ENCODE measurements around the gene FAR1. TPM values are rescaled to one million over a fixed set of nuclear protein-coding genes. Genes with fewer than 3 reads are reported as not detected.

FAR1 gene
- total and polyA plus RNA-seq, 4 experiments from 2014 or later: 3.0 to 39.7 (median 22.2) TPM

DNA sequence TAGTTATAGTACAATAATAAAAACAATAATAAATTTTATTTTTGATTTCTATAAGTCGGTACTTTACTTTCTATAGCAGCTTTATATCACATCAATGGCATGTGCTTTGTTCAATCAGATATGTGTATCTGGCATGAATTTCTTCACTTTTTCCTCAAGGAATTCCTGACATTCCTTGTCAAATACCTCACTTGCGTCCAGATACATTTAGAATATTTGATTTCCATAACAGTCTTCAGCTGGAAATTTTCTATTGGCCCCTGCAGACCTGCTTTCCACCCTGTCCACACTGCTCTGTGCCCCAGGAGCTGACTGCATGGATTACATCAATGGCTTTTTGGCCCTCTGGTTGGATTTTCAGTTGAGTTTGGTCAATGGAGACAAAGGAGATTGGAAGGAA is 93.2 kb downstream of the FAR1 start:
- H3K9me3 ChIP-seq (ENCODE audit: control insufficient read depth in 1 of 2, low read length in 2 of 2): no peaks in the 10 kb centered on the region
- Mint-ChIP-seq H3K27me3 (no peaks in the 10 kb centered on the region), H3K36me3 (no peaks in the 10 kb centered on the region), H3K9me3 (peaks cover 0 to 6% (median 0%) of the 10 kb centered on the region in 8 donors), H3K27ac (no peak overlapping the region), H3K4me3 (no peak overlapping the region), H3K4me1 (no peaks in the 10 kb centered on the region)
- intact Hi-C loops (cut with micrococcal nuclease): no loop called here
- no peaks in the 10 kb centered on the region for H3K4me1 ChIP-seq (ENCODE audit: insufficient read depth, low read length)
- no peaks in the 10 kb centered on the region for H3K27me3 ChIP-seq (ENCODE audit: insufficient read depth, low read length)
- ChIA-PET POLR2A (ENCODE audit: partially characterized antibody) (no interaction called here), CTCF (ENCODE audit: partially characterized antibody) (interaction anchor here (1.3 kb wide), 1 partner anchor 487 kb away, joined by 3 read pairs; no protein-coding TSS in a partner anchor)
- no peak overlapping the region for H3K27ac ChIP-seq (ENCODE audit: low read depth, low read length)
- no peaks in the 10 kb centered on the region for H3K36me3 ChIP-seq (ENCODE audit: insufficient read depth, low read length)
- H3K4me3 ChIP-seq (ENCODE audit: low read length in 2 of 2): no peak overlapping the region
- no peak for DNase-seq

DNA sequence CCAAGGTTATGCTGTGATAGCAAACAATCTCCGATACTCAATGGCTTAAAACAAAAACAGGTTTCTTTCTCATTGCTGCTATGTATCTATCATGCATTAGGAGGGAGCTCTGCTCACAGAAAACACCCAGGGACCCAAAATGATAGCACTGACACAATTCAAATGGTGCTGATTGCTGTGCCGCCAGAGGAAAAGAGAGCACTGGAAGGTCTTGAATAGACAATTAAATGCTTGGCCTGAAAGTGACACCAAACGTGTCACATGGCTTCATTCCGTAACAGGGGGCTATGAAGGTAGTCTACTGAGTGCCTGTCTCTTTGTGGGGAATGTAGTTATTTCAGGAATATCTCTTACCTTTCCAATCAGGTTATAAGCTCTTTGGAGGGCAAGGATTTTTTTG is 94.2 kb downstream of the FAR1 start:
- intact Hi-C loops (cut with micrococcal nuclease): no loop called here

DNA sequence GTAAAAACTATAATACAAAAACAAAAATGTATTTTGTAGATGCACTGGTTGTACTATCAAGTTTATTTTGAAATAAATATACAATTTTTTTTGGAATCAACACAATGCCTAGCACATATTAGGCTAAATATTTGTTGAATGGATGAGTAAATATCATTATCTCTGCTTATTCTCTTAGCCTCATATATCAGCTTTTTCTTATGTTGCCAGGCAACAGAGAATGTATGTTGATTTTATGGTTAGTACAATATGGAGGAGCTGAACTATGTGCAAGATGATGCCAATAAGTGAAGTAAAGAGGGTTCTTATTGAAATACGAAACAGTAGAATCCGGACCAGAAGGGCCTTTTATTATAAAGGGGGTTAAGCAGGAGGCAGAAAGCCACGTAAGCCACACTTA is 94.9 kb downstream of the FAR1 start:
- H3K4me3 ChIP-seq (ENCODE audit: low read length in 2 of 2): no peak overlapping the region
- H3K27me3 ChIP-seq (ENCODE audit: insufficient read depth, low read length): no peaks in the 10 kb centered on the region
- Mint-ChIP-seq H3K4me1 (no peaks in the 10 kb centered on the region), H3K27me3 (no peaks in the 10 kb centered on the region), H3K9me3 (peaks cover 0 to 6% (median 0%) of the 10 kb centered on the region in 8 donors), H3K27ac (no peak overlapping the region), H3K4me3 (no peak overlapping the region), H3K36me3 (no peaks in the 10 kb centered on the region)
- DNase-seq: no peak
- intact Hi-C loops (cut with micrococcal nuclease): no loop called here
- H3K4me1 ChIP-seq (ENCODE audit: insufficient read depth, low read length): no peaks in the 10 kb centered on the region
- H3K27ac ChIP-seq (ENCODE audit: low read depth, low read length): no peak overlapping the region
- POLR2A ChIA-PET (ENCODE audit: partially characterized antibody): no interaction called here
- H3K9me3 ChIP-seq (ENCODE audit: control insufficient read depth in 1 of 2, low read length in 2 of 2): no peaks in the 10 kb centered on the region
- CTCF ChIA-PET (ENCODE audit: partially characterized antibody): interaction anchor here (1.5 kb wide), 1 partner anchor 9 kb away, joined by 3 read pairs; no protein-coding TSS in a partner anchor
- no peaks in the 10 kb centered on the region for H3K36me3 ChIP-seq (ENCODE audit: insufficient read depth, low read length)

More for the DNA sequence above, 94.2 kb downstream of the FAR1 start:
- ChIA-PET CTCF (ENCODE audit: partially characterized antibody) (interaction anchor here (1.5 kb wide), 1 partner anchor 10 kb away, joined by 3 read pairs; no protein-coding TSS in a partner anchor), POLR2A (ENCODE audit: partially characterized antibody) (no interaction called here)
- no peak for DNase-seq
- Histone ChIP-seq H3K27ac (ENCODE audit: low read depth, low read length) (no peak overlapping the region), H3K4me3 (ENCODE audit: low read length in 2 of 2) (no peak overlapping the region), H3K9me3 (ENCODE audit: control insufficient read depth in 1 of 2, low read length in 2 of 2) (no peaks in the 10 kb centered on the region), H3K4me1 (ENCODE audit: insufficient read depth, low read length) (no peaks in the 10 kb centered on the region), H3K27me3 (ENCODE audit: insufficient read depth, low read length) (no peaks in the 10 kb centered on the region), H3K36me3 (ENCODE audit: insufficient read depth, low read length) (no peaks in the 10 kb centered on the region)
- Mint-ChIP-seq H3K9me3 (peaks cover 0 to 6% (median 0%) of the 10 kb centered on the region in 8 donors), H3K27me3 (no peaks in the 10 kb centered on the region), H3K4me3 (no peak overlapping the region), H3K27ac (no peak overlapping the region), H3K36me3 (no peaks in the 10 kb centered on the region), H3K4me1 (no peaks in the 10 kb centered on the region)

DNA sequence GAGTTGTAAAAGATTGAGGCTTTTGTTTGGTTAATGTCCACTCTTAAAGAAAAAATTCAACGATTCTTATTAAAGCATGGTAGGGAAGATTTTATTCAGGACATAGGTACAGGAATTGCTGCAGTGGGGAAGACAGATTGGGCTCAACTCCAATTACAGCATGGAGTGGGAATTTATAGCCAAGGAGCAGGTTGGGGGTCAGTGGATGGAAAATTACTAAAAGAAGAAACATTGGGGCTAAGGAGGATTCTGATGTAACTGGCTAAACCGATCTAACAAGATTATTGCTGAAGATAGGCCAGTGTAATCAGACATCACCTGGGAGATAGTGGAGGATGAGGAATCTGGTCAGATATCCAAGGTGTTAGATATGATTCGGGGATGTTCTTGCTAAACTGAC is 97.4 kb downstream of the FAR1 start:
- POLR2A ChIA-PET (ENCODE audit: partially characterized antibody): no interaction called here
- intact Hi-C loops (cut with micrococcal nuclease): no loop called here
- no peak overlapping the region for H3K27ac Mint-ChIP-seq
- H3K27me3 ChIP-seq (ENCODE audit: insufficient read depth, low read length): no peaks in the 10 kb centered on the region
- CTCF ChIA-PET (ENCODE audit: partially characterized antibody): no interaction called here
- H3K27ac ChIP-seq (ENCODE audit: low read depth, low read length): no peak overlapping the region
- peaks cover 0 to 4% (median 0%) of the 10 kb centered on the region in 8 donors for H3K9me3 Mint-ChIP-seq
- no peaks in the 10 kb centered on the region for H3K4me1 ChIP-seq (ENCODE audit: insufficient read depth, low read length)
- no peaks in the 10 kb centered on the region for H3K9me3 ChIP-seq (ENCODE audit: control insufficient read depth in 1 of 2, low read length in 2 of 2)
- H3K36me3 Mint-ChIP-seq: no peaks in the 10 kb centered on the region
- no peaks in the 10 kb centered on the region for H3K4me1 Mint-ChIP-seq
- H3K27me3 Mint-ChIP-seq: peaks cover 1% of the 10 kb centered on the region in 2 donors
- H3K4me3 ChIP-seq (ENCODE audit: low read length in 2 of 2): no peak overlapping the region
- DNase-seq: no peak
- no peak overlapping the region for H3K4me3 Mint-ChIP-seq
- no peaks in the 10 kb centered on the region for H3K36me3 ChIP-seq (ENCODE audit: insufficient read depth, low read length)

DNA sequence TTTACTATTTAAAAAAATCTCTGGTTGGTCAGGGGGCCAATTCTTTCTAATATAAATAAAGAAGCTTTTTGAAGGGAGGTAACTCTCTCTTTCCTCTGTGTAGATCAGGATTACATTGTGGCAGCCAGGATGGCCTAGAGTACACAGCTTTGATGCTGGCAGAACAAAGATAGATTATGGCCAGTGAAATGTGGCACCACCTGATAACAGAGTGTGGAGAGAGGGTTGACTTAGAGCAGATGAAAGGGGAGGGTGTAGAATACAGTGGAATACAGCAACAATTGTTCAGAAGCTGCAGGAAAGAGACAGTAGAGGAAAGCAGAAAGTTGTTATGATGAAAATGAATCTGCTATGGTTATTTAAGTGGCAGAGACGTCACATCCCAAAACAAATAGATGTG is 99.0 kb downstream of the FAR1 start:
- no peaks in the 10 kb centered on the region for H3K36me3 ChIP-seq (ENCODE audit: insufficient read depth, low read length)
- H3K27me3 Mint-ChIP-seq: peaks cover 4% of the 10 kb centered on the region in 2 donors
- no peak for DNase-seq
- H3K36me3 Mint-ChIP-seq: no peaks in the 10 kb centered on the region
- H3K4me1 Mint-ChIP-seq: peaks cover 0 to 1% (median under 1%) of the 10 kb centered on the region in 4 donors
- H3K4me1 ChIP-seq (ENCODE audit: insufficient read depth, low read length): no peaks in the 10 kb centered on the region
- no peak overlapping the region for H3K27ac Mint-ChIP-seq
- CTCF ChIA-PET (ENCODE audit: partially characterized antibody): interaction anchor here (1.6 to 12.1 kb wide), 2 partner anchors 8 to 482 kb away, joined by 3 to 299 read pairs; no protein-coding TSS in a partner anchor
- intact Hi-C loops (cut with micrococcal nuclease): no loop called here
- no peak overlapping the region for H3K27ac ChIP-seq (ENCODE audit: low read depth, low read length)
- no peak overlapping the region for H3K4me3 ChIP-seq (ENCODE audit: low read length in 2 of 2)
- H3K9me3 Mint-ChIP-seq: peaks cover 0 to 4% (median 0%) of the 10 kb centered on the region in 8 donors
- POLR2A ChIA-PET (ENCODE audit: partially characterized antibody): no interaction called here
- H3K4me3 Mint-ChIP-seq: no peak overlapping the region
- H3K27me3 ChIP-seq (ENCODE audit: insufficient read depth, low read length): no peaks in the 10 kb centered on the region
- H3K9me3 ChIP-seq (ENCODE audit: control insufficient read depth in 1 of 2, low read length in 2 of 2): no peaks in the 10 kb centered on the region

DNA sequence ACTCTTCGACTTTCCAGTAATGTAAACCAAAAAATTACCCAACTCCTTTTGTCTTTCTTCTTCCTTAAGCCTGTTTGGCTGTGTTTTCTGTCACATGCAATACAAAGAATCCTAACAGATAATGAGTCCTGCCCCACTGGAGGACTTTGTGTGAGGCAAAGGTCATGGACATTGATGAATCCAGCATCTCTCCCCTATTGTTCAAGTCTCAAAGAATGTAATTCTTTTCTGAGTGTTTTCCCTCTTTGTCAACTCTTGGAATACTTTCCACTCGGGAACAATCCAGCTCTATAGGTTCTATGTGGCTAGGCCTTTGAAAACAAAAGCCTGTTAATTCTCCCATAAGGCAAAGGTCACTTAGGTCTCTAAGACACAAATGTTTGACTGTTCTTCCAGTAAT is 100.7 kb downstream of the FAR1 start:
- Histone ChIP-seq H3K27ac (ENCODE audit: low read depth, low read length) (no peak overlapping the region), H3K4me3 (ENCODE audit: low read length in 2 of 2) (no peak overlapping the region), H3K36me3 (ENCODE audit: insufficient read depth, low read length) (no peaks in the 10 kb centered on the region), H3K27me3 (ENCODE audit: insufficient read depth, low read length) (no peaks in the 10 kb centered on the region), H3K4me1 (ENCODE audit: insufficient read depth, low read length) (no peaks in the 10 kb centered on the region), H3K9me3 (ENCODE audit: control insufficient read depth in 1 of 2, low read length in 2 of 2) (no peaks in the 10 kb centered on the region)
- Mint-ChIP-seq H3K4me3 (no peak overlapping the region), H3K36me3 (no peaks in the 10 kb centered on the region), H3K27me3 (peaks cover 4% of the 10 kb centered on the region in 2 donors), H3K9me3 (peaks cover 0 to 2% (median 0%) of the 10 kb centered on the region in 8 donors), H3K4me1 (peaks cover 0 to 4% (median 1%) of the 10 kb centered on the region in 4 donors), H3K27ac (no peak overlapping the region)
- POLR2A ChIA-PET (ENCODE audit: partially characterized antibody): no interaction called here
- DNase-seq: no peak
- CTCF ChIA-PET (ENCODE audit: partially characterized antibody): interaction anchor here (0.9 to 12.1 kb wide), 4 partner anchors 201 to 686 kb away, joined by 3 to 299 read pairs (median 32); no protein-coding TSS in a partner anchor
- intact Hi-C loops (cut with micrococcal nuclease): no loop called here

DNA sequence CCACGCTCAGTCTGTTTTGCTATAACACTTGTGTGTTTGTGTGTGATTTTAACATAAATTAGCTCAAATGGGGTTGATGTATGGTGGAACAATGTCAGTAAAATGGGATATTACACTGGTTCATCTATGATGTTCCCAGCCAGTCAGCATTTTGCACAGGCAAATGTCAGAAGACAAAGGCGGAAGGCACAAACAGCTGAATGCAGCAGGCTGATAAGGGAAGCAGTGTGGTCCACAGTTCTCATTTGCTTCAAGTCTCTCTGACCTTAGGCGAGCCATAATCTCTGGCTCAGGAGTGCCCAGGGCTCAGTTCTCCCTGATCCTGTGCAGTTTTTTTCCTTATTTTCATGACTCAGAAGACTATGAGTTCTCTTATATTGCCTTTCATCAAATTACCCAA is 102.7 kb downstream of the FAR1 start:
- Mint-ChIP-seq H3K4me3 (no peak overlapping the region), H3K36me3 (no peaks in the 10 kb centered on the region), H3K27me3 (peaks cover 4% of the 10 kb centered on the region in 2 donors), H3K9me3 (no peaks in the 10 kb centered on the region), H3K27ac (no peak overlapping the region), H3K4me1 (peaks cover 0 to 6% (median 2%) of the 10 kb centered on the region in 4 donors)
- ChIA-PET POLR2A (ENCODE audit: partially characterized antibody) (no interaction called here), CTCF (ENCODE audit: partially characterized antibody) (interaction anchor here (1.1 to 12.1 kb wide), 10 partner anchors 88 to 1137 kb away, joined by 3 to 299 read pairs (median 20); no protein-coding TSS in a partner anchor)
- intact Hi-C loops (cut with micrococcal nuclease): no loop called here
- H3K9me3 ChIP-seq (ENCODE audit: control insufficient read depth in 1 of 2, low read length in 2 of 2): no peaks in the 10 kb centered on the region
- no peaks in the 10 kb centered on the region for H3K4me1 ChIP-seq (ENCODE audit: insufficient read depth, low read length)
- DNase-seq: no peak
- H3K27ac ChIP-seq (ENCODE audit: low read depth, low read length): no peak overlapping the region
- no peaks in the 10 kb centered on the region for H3K36me3 ChIP-seq (ENCODE audit: insufficient read depth, low read length)
- no peaks in the 10 kb centered on the region for H3K27me3 ChIP-seq (ENCODE audit: insufficient read depth, low read length)
- H3K4me3 ChIP-seq (ENCODE audit: low read length in 2 of 2): no peak overlapping the region

All from CD4-positive, alpha-beta memory T cell (primary cell).